GM12872 (cell line): Measurements from ENCODE around the gene FOXD2.

Experiments used
- TF ChIP-seq, protein P1 (sequence below): IDR thresholded peaks from 3 replicates; pipeline ENCODE4 v1.5.1; 2011; ENCODE audit warnings: low read depth, mild to moderate bottlenecking, low read length, moderate library complexity; ENCODE audit not compliant: insufficient read depth

The FOXD2 gene

DNA sequence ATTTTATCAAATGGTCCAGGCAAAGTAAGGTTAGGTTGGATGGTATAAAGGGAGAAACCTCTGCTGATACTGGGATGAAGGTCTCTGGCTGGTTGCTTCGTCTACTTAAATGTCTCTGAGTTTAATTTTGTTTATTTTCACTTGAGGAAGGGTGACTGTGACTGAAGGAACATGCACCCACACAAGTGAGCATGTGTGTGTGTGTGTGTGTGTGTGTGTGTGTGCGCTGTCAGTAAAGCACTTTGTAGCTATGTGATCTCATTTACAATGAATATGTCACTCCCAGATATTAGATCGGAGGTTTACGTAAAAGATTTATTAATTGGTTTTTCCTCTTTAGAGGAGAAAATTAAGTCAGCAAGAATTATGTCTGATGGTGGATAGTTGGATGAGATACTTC lies 4.4 kb downstream of the FOXD2 start:
- TF ChIP-seq, protein P1, sequence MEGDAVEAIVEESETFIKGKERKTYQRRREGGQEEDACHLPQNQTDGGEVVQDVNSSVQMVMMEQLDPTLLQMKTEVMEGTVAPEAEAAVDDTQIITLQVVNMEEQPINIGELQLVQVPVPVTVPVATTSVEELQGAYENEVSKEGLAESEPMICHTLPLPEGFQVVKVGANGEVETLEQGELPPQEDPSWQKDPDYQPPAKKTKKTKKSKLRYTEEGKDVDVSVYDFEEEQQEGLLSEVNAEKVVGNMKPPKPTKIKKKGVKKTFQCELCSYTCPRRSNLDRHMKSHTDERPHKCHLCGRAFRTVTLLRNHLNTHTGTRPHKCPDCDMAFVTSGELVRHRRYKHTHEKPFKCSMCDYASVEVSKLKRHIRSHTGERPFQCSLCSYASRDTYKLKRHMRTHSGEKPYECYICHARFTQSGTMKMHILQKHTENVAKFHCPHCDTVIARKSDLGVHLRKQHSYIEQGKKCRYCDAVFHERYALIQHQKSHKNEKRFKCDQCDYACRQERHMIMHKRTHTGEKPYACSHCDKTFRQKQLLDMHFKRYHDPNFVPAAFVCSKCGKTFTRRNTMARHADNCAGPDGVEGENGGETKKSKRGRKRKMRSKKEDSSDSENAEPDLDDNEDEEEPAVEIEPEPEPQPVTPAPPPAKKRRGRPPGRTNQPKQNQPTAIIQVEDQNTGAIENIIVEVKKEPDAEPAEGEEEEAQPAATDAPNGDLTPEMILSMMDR: no peak

DNA sequence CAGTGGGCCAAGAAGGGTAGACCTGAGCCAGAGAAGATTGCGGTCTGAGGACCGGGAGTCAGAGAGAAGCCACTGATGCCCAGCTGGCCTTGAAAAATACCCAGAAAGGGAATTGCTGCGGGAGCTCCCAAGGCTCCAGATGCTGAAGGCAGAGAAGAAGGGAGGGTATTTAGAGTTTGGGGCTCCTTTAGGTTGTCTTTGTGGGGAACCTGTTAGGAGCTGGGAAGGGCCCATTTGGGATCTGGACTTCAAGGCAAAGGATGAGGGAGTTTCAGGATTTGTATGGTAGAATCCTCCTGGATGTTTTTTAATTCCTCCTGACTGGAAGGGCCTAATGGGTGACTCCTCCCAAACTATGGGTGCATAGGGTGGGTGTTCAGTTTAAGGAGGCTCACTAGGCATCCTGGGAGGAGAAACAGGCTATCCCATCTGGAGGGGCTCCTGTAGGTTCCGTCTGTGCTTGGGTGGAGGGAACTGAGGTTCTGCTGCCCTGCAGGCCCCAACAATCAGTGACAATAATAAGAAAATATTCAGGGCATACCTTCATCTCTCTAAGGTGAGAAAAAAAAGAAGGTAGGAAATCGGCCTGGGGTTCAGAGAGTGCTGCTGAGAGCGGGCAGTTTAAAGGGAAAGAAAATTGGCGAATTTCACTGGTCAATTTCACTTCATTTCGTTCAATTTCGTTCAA lies 5.1 kb downstream of the FOXD2 start:
- TF ChIP-seq, protein P1: no peak

DNA sequence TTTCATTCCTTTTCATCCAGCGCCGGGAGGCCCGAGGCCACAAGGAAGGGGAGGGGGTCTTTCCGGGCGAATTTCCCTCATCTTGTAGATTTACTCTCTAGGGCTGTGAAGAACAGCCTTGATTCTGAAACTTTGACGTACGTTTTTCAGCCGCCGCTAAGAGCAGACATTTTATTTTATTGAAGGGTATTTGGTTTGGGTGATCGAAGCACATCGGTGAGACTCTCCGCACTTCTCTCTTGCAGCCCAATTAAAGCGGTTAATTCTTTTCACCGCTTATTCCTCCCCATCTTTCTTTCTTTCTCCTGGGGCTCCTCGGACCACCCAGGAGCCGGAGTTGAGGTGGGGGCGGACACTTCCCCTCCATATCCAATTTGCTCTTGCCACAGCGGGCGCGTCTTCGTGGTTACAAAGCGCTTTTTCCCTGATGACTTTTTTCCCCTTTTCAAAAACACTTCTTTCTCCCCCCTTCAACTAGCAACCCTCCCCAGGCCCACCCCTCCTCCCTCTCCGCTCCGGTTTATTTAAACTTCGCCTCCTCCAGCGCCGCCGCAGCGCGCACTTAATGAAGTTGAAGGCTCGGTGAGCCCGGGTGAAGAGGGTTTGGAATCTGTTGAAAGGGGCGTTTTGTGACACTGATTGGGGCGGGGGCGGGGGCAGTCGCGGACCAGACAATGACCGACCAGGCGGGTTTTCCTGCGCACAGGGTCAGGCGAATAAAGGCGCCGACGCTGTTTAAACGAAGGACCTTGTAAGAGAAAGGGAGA lies 5.9 kb downstream of the FOXD2 start:
- TF ChIP-seq, protein P1: no peak

DNA sequence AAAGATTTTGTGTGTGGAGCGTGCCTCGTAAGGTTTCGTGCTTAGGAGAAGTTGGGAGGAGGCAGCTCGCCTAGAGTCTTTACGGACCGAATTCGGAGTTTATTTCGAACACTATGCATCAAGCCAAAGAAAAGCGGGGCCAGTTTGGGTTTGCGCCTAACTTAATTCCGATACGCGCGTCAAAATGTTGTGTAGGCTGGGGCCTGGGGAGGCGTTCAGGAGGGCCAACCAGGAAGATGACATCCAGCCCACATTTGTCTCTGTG lies 6.4 kb downstream of the FOXD2 start:
- TF ChIP-seq, protein P1: no peak

DNA sequence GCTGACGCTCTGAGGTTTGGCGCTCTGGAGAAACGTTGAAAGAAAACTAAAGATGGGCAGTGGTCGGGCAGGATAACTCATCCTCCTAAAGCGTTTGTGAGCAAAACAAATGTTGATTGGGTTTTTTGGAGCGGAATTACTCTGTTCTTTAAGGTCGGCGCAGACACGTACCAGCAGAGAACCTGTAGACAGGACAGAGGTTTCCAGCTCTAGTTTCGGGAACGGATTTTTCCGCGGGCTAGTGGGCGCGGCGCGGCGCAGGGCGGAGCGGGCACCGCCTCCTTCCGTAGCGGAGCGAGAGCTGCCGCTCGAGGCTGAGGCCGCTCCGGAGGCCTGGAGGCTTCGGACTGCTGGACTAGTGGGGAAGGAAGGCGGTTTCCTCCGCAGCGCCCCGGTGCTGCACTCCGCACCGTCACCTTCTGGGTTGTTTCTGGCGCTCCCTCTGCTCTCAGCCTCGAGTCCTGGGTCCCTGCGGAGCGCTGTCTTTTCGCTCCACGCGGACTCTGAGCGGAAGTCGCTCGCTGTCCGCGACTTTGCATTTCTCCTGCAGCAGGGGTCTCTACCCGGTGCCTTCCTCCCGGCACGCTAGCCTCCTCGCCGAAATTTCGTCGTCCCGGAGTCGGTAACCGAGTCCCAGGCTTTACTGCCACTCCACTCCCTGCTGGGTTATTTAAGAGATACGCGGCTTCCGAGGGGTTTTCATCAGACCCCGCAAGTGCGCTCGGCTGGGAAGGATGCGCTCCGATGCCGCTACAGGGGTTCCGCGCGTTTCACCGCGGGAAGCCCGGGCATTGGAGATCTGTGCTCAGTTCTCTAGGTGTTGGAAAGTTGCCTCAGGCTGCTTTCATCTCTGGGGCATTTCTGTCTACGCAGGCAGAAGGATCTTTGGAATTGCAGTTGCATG lies 7.0 kb downstream of the FOXD2 start:
- TF ChIP-seq, protein P1: no peak

DNA sequence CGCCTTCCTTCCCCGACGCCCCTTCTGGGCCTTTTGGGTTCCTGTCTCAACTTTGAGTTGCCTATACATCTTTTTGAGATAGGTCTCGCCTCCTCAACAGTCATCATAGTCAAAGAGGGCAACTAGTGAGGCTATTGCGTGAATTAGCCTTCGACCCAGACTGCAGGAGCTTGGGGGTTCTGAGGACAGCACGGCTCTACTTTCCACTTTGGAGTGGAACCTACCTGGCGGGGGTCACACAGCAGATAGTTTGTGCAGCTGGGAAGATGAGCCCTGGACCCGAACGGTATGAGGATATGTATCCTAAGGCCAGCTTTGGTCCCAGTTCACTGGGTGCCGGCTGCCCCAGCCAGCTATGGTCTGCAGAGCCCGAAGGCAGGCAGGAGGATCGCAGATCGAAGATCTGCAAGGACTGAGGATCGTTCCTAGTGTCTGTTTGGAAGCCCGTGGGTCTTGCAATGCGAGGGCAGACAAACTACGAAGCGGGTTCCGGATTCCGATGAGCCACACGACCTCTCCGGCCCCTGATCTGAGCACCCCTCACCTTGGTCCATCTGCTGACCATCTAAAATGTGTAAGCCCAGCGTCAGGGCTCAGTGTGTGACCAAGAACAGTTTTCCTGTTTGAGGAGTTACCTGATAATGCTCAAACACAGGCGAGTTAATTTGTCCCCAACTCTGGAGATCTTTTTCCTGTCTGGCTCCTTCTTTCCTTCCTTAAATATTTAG lies 8.1 kb downstream of the FOXD2 start:
- TF ChIP-seq, protein P1: no peak
